Measurements from ENCODE around the gene DOK5. TPM values are rescaled to one million over a fixed set of nuclear protein-coding genes. Genes with fewer than 3 reads are reported as not detected.

Gene DOK5
- total and polyA plus RNA-seq, 10 of the 15 experiments (the other 5 are each of a cell fraction or from before 2014, with no cell fraction given), result 0.03 TPM; not detected in 9

DNA sequence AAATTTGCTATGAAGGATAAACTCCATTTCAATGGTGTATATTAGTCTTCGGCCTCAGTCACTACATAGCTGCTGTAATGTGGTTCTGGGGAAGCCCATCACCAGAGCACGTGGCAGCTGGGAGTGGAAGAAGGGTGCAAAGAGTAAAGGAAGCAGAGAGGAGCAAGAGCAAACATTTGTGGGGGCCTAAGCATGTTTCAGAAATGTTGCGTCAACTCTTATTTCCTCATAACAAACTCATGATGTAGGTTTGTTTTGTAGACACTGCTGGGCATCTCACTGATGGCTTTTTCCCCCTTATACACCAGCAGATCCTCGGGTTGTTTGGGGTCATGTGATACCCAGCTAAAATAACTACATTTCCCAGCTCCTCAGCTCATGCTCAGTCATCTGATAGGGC, 37.3 kb downstream of the DOK5 start:
- Histone ChIP-seq H3K4me2 (ENCODE audit: control insufficient read depth, insufficient read depth) (no peak overlapping the region), H3K27ac (ENCODE audit: control insufficient read depth, insufficient read depth) (no peak overlapping the region), H3K36me3 (ENCODE audit: control insufficient read depth in 2 of 2, insufficient read depth in 2 of 2, low read length in 1 of 2) (no peaks in the 10 kb centered on the region), H3K9me3 (replicated peaks; ENCODE audit: control insufficient read depth, insufficient read depth, low read length) (no peaks in the 10 kb centered on the region), H3K4me1 (ENCODE audit: control insufficient read depth, insufficient read depth, low read length) (no peaks in the 10 kb centered on the region), H4K20me1 (ENCODE audit: control insufficient read depth, insufficient read depth) (no peaks in the 10 kb centered on the region), H2AFZ (ENCODE audit: control insufficient read depth, low read depth, low read length) (no peak overlapping the region), H3K27me3 (replicated peaks in 1 of 2; ENCODE audit: control insufficient read depth in 2 of 2, insufficient read depth in 2 of 2, low read length in 1 of 2) (no peaks in the 10 kb centered on the region), H3K79me2 (ENCODE audit: control insufficient read depth, insufficient read depth, low read length) (no peaks in the 10 kb centered on the region), H3K9ac (ENCODE audit: control insufficient read depth, insufficient read depth, low read length) (no peak overlapping the region), H3K4me3 (no peak overlapping the region)
- ATAC-seq (no peak), FAIRE-seq (no peak), DNase-seq (ENCODE audit: low read depth, low spot score) (no peak)
- BruUV-seq (replicated peaks), result no TSS peak
- in situ Hi-C loops (cut with MboI) (no loop called here), intact Hi-C loops (cut with micrococcal nuclease; ENCODE audit: unreplicated experiment) (no loop called here)
- POLR2A ChIA-PET, result no interaction called here
- CTCF ChIA-PET, result interaction anchor here (0.9 kb wide), 1 partner anchor 86 kb away, joined by 3 read pairs; no protein-coding TSS in a partner anchor
- 33% methylated on average over 4 of the region's 4 CpGs for WGBS (ENCODE audit: insufficient coverage, insufficient replicate concordance, low lambda C conversion rate, missing lambda C conversion rate)
- SMC1A ChIA-PET (ENCODE audit: uncharacterized antibody, unreplicated experiment), result no interaction called here
- no peak for TF ChIP-seq NFYB (IDR thresholded peaks at IDR 0.05; ENCODE audit: insufficient read depth, low read depth, low read length)
- TF ChIP-seq, protein P1, sequence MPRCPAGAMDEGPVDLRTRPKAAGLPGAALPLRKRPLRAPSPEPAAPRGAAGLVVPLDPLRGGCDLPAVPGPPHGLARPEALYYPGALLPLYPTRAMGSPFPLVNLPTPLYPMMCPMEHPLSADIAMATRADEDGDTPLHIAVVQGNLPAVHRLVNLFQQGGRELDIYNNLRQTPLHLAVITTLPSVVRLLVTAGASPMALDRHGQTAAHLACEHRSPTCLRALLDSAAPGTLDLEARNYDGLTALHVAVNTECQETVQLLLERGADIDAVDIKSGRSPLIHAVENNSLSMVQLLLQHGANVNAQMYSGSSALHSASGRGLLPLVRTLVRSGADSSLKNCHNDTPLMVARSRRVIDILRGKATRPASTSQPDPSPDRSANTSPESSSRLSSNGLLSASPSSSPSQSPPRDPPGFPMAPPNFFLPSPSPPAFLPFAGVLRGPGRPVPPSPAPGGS (IDR thresholded peaks at IDR 0.05; ENCODE audit: borderline replicate concordance, insufficient read depth, low read depth, low read length, poor library complexity, severe bottlenecking), result no peak
- no peak for TF ChIP-seq SUZ12 (IDR thresholded peaks at IDR 0.05; ENCODE audit: unreplicated experiment)
- TF ChIP-seq, protein P2, sequence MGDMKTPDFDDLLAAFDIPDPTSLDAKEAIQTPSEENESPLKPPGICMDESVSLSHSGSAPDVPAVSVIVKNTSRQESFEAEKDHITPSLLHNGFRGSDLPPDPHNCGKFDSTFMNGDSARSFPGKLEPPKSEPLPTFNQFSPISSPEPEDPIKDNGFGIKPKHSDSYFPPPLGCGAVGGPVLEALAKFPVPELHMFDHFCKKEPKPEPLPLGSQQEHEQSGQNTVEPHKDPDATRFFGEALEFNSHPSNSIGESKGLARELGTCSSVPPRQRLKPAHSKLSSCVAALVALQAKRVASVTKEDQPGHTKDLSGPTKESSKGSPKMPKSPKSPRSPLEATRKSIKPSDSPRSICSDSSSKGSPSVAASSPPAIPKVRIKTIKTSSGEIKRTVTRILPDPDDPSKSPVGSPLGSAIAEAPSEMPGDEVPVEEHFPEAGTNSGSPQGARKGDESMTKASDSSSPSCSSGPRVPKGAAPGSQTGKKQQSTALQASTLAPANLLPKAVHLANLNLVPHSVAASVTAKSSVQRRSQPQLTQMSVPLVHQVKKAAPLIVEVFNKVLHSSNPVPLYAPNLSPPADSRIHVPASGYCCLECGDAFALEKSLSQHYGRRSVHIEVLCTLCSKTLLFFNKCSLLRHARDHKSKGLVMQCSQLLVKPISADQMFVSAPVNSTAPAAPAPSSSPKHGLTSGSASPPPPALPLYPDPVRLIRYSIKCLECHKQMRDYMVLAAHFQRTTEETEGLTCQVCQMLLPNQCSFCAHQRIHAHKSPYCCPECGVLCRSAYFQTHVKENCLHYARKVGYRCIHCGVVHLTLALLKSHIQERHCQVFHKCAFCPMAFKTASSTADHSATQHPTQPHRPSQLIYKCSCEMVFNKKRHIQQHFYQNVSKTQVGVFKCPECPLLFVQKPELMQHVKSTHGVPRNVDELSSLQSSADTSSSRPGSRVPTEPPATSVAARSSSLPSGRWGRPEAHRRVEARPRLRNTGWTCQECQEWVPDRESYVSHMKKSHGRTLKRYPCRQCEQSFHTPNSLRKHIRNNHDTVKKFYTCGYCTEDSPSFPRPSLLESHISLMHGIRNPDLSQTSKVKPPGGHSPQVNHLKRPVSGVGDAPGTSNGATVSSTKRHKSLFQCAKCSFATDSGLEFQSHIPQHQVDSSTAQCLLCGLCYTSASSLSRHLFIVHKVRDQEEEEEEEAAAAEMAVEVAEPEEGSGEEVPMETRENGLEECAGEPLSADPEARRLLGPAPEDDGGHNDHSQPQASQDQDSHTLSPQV (IDR thresholded peaks at IDR 0.05), result no peak
- TF ChIP-seq GATAD2B (conservative IDR thresholded peaks at IDR 0.05; ENCODE audit: low read depth), result no peak
- TF ChIP-seq, protein P3, sequence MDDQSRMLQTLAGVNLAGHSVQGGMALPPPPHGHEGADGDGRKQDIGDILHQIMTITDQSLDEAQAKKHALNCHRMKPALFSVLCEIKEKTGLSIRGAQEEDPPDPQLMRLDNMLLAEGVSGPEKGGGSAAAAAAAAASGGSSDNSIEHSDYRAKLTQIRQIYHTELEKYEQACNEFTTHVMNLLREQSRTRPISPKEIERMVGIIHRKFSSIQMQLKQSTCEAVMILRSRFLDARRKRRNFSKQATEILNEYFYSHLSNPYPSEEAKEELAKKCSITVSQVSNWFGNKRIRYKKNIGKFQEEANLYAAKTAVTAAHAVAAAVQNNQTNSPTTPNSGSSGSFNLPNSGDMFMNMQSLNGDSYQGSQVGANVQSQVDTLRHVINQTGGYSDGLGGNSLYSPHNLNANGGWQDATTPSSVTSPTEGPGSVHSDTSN (IDR thresholded peaks at IDR 0.05; ENCODE audit: insufficient replicate concordance, low read depth, low read length), result no peak
- TF ChIP-seq SIX5 (IDR thresholded peaks at IDR 0.05; ENCODE audit: low read depth, low read length, severe bottlenecking), result no peak
- RAD21 ChIA-PET (ENCODE audit: unreplicated experiment), result no interaction called here
